Measurements from ENCODE around the gene LRRC8C.

- no peak for TF ChIP-seq EZH2 (IDR thresholded peaks at IDR 0.05; ENCODE audit: insufficient read depth, low read length)
- TF ChIP-seq, protein P1, sequence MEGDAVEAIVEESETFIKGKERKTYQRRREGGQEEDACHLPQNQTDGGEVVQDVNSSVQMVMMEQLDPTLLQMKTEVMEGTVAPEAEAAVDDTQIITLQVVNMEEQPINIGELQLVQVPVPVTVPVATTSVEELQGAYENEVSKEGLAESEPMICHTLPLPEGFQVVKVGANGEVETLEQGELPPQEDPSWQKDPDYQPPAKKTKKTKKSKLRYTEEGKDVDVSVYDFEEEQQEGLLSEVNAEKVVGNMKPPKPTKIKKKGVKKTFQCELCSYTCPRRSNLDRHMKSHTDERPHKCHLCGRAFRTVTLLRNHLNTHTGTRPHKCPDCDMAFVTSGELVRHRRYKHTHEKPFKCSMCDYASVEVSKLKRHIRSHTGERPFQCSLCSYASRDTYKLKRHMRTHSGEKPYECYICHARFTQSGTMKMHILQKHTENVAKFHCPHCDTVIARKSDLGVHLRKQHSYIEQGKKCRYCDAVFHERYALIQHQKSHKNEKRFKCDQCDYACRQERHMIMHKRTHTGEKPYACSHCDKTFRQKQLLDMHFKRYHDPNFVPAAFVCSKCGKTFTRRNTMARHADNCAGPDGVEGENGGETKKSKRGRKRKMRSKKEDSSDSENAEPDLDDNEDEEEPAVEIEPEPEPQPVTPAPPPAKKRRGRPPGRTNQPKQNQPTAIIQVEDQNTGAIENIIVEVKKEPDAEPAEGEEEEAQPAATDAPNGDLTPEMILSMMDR (IDR thresholded peaks at IDR 0.05; ENCODE audit: insufficient read depth, low read depth, low read length), result no peak
Observed at GRCh38 chr1:89758156-89758555, 125.2 kb downstream of the LRRC8C start.

Data from astrocyte (in vitro differentiated cells and primary cell).